K562 (cell line): ENCODE data around the gene BBLN. TPM values are rescaled to one million over a fixed set of nuclear protein-coding genes. Genes with fewer than 3 reads are reported as not detected.

ENCODE experiments used
- ATAC-seq: fragments of 200-7000 bp; cut with Tn5 transposase; 3 replicates; pipeline ENCODE4 v1.9.1; 2020; ENCODE audit warnings: moderate library complexity
- BruUV-seq: library from RNA; stranded (reverse); fragments of 400-500 nt; replicated peaks from 2 replicates; lab custom pipeline; 2021; lab: Mats Ljungman, UMichigan
- CTCF ChIA-PET: fragments of 300-600 bp; formaldehyde crosslinking; extraction: SDS; loops from one replicate; lab custom pipeline; 2021; ENCODE audit warnings: low intra/inter-chr PET ratio; lab: Yijun Ruan, JAX
- POLR2A ChIA-PET: fragments of 300-600, 350-650 bp; sonication (Branson Sonifier 250); formaldehyde crosslinking; extraction: SDS; loops from one replicate; lab custom pipeline; 2021; ENCODE audit warnings: antibody characterized with exemption, inconsistent platforms; lab: Yijun Ruan, JAX
- DNase-seq, 4 experiments: peaks; one replicate each; pipeline versions ENCODE4 v3.0.0 to v3.0.0-alpha.2; 2011 to 2018; ENCODE audit warnings: low spot score in 3 of 4, mixed read lengths in 3 of 4; ENCODE audit errors: extremely low read depth in 1 of 4
- FAIRE-seq: peaks from 2 replicates; lab custom pipeline; 2011; peaks lifted over from hg19 to GRCh38; lab: Jason Lieb, UNC
- H2AFZ ChIP-seq: 2 replicates; pipeline ENCODE4 v1.6.0; 2011; ENCODE audit warnings: low read depth, low read length, control low read depth, inconsistent platforms
- H3K27ac ChIP-seq: fragments of 200-600 bp; 3 replicates; pipeline ENCODE4 v1.8.0; 2011; ENCODE audit warnings: low read depth, mild to moderate bottlenecking, control low read depth, inconsistent platforms, low read length, moderate library complexity, mixed read lengths; ENCODE audit errors: extremely low read depth
- H3K27me3 ChIP-seq, 2 experiments: fragments of 300-600 bp in 1 of 2; 2 replicates in 1 of 2; 3 replicates in 1 of 2; pipeline versions ENCODE4 v1.6.0 to v1.8.0; 2011; ENCODE audit warnings: inconsistent platforms in 2 of 2, low read length in 2 of 2, mild to moderate bottlenecking in 1 of 2, mixed read lengths in 1 of 2, moderate library complexity in 1 of 2; ENCODE audit not compliant: control insufficient read depth in 2 of 2, insufficient read depth in 2 of 2
- H3K36me3 ChIP-seq: fragments of 300-600 bp; 3 replicates; pipeline ENCODE4 v1.8.0; 2011; ENCODE audit warnings: mild to moderate bottlenecking, low read length, inconsistent platforms; ENCODE audit not compliant: control insufficient read depth, insufficient read depth
- H3K4me1 ChIP-seq, 2 experiments: fragments of 200-600 bp in 1 of 2; replicated peaks in 1 of 2; 2 replicates in 1 of 2; 3 replicates in 1 of 2; pipeline versions ENCODE4 v1.5.1 to v1.8.0; 2011; ENCODE audit warnings: inconsistent platforms in 2 of 2, low read length in 2 of 2, mild to moderate bottlenecking in 1 of 2, mixed read lengths in 1 of 2, moderate library complexity in 1 of 2; ENCODE audit not compliant: control insufficient read depth in 2 of 2, insufficient read depth in 2 of 2
- H3K4me2 ChIP-seq: 2 replicates; pipeline ENCODE4 v1.6.1; 2011; ENCODE audit warnings: low read length, control low read depth, inconsistent platforms, mixed read lengths; ENCODE audit not compliant: insufficient read depth
- H3K4me3 ChIP-seq: fragments of 200-600 bp; sonication (generic), shearing (Covaris generic); 2 replicates; pipeline ENCODE4 v1.5.1; 2016; ENCODE audit warnings: control low read depth, inconsistent platforms
- H3K79me2 ChIP-seq: fragments of 200-600 bp; 3 replicates; pipeline ENCODE4 v1.8.0; 2011; ENCODE audit warnings: low read length, inconsistent platforms; ENCODE audit not compliant: control insufficient read depth, insufficient read depth
- H3K9ac ChIP-seq, 2 experiments: 2 replicates each; pipeline versions ENCODE4 v1.6.0 to v1.6.1; 2011; ENCODE audit warnings: low read depth in 2 of 2, low read length in 2 of 2, control low read depth in 1 of 2, inconsistent platforms in 1 of 2, mild to moderate bottlenecking in 1 of 2, mixed read lengths in 1 of 2; ENCODE audit not compliant: insufficient read depth in 1 of 2
- H3K9me1 ChIP-seq: one replicate; pipeline ENCODE4 v1.6.0; 2011; ENCODE audit warnings: inconsistent platforms, mild to moderate bottlenecking, low read length, moderate library complexity; ENCODE audit not compliant: control insufficient read depth, insufficient read depth
- H3K9me3 ChIP-seq: replicated peaks from 2 replicates; pipeline ENCODE4 v1.5.1; 2011; ENCODE audit warnings: low read depth, low read length, inconsistent platforms; ENCODE audit not compliant: control insufficient read depth, insufficient read depth
- H4K20me1 ChIP-seq: replicated peaks from 2 replicates; pipeline ENCODE4 v1.6.1; 2011; ENCODE audit warnings: low read length, inconsistent platforms, mixed read lengths; ENCODE audit not compliant: control insufficient read depth, insufficient read depth
- HMBOX1 ChIP-seq: sonication (generic); IDR thresholded peaks from 2 replicates; pipeline ENCODE4 v1.6.1; 2016
- HSF4 ChIP-seq: fragments of 250-450 bp; sonication (Bioruptor Pico); IDR thresholded peaks from 2 replicates; pipeline ENCODE4 v2.1.2; 2022; ENCODE audit warnings: mild to moderate bottlenecking, moderate library complexity, borderline replicate concordance
- MAFF ChIP-seq: IDR thresholded peaks from 2 replicates; pipeline ENCODE4 v1.6.1; 2012; ENCODE audit warnings: low read length, improper control_type of control experiment
- NR4A1 ChIP-seq, 2 experiments: fragments of 250-450 bp in 1 of 2; fragments of 450-650 bp in 1 of 2; sonication (Bioruptor Pico) in 1 of 2; IDR thresholded peaks; 2 replicates each; pipeline versions ENCODE4 v1.4.0 to v1.6.1; 2016 to 2020; ENCODE audit warnings: mild to moderate bottlenecking in 2 of 2, missing compliant biosample characterization in 1 of 2, missing genetic modification characterization in 1 of 2, moderate library complexity in 1 of 2
- PPARD ChIP-seq: fragments of 250-450 bp; sonication (Bioruptor Pico); IDR thresholded peaks from 2 replicates; pipeline ENCODE4 v1.8.0; 2022; ENCODE audit warnings: inconsistent platforms, mild to moderate bottlenecking, moderate library complexity
- SMAD3 ChIP-seq: fragments of 450-650 bp; formaldehyde crosslinking; conservative IDR thresholded peaks from 2 replicates; pipeline ENCODE4 v1.4.0; 2020; ENCODE audit warnings: mild to moderate bottlenecking
- SMARCA4 ChIP-seq: fragments of 450-650 bp; IDR thresholded peaks from 2 replicates; pipeline ENCODE4 v1.6.1; 2016
- STAT6 ChIP-seq: sonication (generic); formaldehyde crosslinking; IDR thresholded peaks from 2 replicates; pipeline ENCODE4 v1.8.1; 2023; ENCODE audit warnings: mild to moderate bottlenecking, missing genetic modification reagents
- ZNF175 ChIP-seq: fragments of 200-800 bp; sonication (Bioruptor generic); IDR thresholded peaks from 2 replicates; pipeline ENCODE4 v1.6.1; 2016; ENCODE audit warnings: low read depth, mild to moderate bottlenecking, missing genetic modification characterization, missing compliant biosample characterization
- ZNF79 ChIP-seq: fragments of 250-450 bp; sonication (Bioruptor Pico); IDR thresholded peaks from 2 replicates; pipeline ENCODE4 v1.4.0; 2020; ENCODE audit warnings: low read depth, mild to moderate bottlenecking, moderate library complexity
- WGBS: fragments of 100-300 bp; shearing (Covaris generic); methylation state at CpG from one replicate; pipeline ENCODE4 v1.1.6; 2016; ENCODE audit warnings: low coverage, mixed read lengths; ENCODE audit not compliant: insufficient coverage; ENCODE audit errors: missing lambda C conversion rate; 5-methylcytosine and 5-hydroxymethylcytosine counted together
- in situ Hi-C: fragments of 300-500 bp; cut with MboI; formaldehyde crosslinking; loops from 4 replicates; pipeline ENCODE4 v1.15.0; 2018; ENCODE audit warnings: inconsistent platforms, mixed read lengths
- intact Hi-C: fragments of 100-400 bp; cut with micrococcal nuclease; formaldehyde crosslinking; loops from 2 replicates; pipeline ENCODE4 v1.14.2; 2022
- polyA plus RNA-seq, 8 experiments: library from polyadenylated mRNA; depleted of rRNA in 4 of 8; stranded (reverse) in 5 of 8; unstranded in 3 of 8; fragments of >200 nt; fragmentation: Nextera tagmentation in 2 of 8; fragmentation: Illumina TruSeq in 1 of 8; extraction: Ambion mirVana in 2 of 8; extraction: Trizol in 1 of 8; gene quantifications; 2 replicates each; pipeline versions ENCODE4 v1.2.1 to v1.2.3, GENCODE V29; 2011 to 2014; ENCODE audit warnings: inconsistent platforms in 1 of 8, missing spikeins in 1 of 8
- total RNA-seq, 7 experiments: library from RNA; depleted of rRNA in 6 of 7; stranded (reverse); fragments of >200 nt in 6 of 7; fragmentation: Illumina TruSeq in 2 of 7; extraction: Trizol in 2 of 7; gene quantifications; 2 replicates each; pipeline versions ENCODE4 v1.2.1 to v1.2.3, GENCODE V29; 2011 to 2021; ENCODE audit warnings: low replicate concordance in 1 of 7

BBLN gene
- total and polyA plus RNA-seq, 9 of the 15 experiments (the other 6 are each of a cell fraction or from before 2014, with no cell fraction given): 4.2 to 331 (median 87.1) TPM

- Histone ChIP-seq H3K79me2 (no peaks in the 10 kb centered on the region), H3K4me2 (no peak overlapping the region), H4K20me1 (no peaks in the 10 kb centered on the region), H3K9me3 (no peaks in the 10 kb centered on the region), H3K4me3 (no peak overlapping the region), H3K9ac (peak overlapping the region in 1 of 2 experiments; percentile 53; a peak in 1 of 4 replicates), H3K27ac (no peak overlapping the region), H3K9me1 (peaks cover 8% of the 10 kb centered on the region), H3K4me1 (peaks cover 31 to 61% of the 10 kb centered on the region in 2 experiments), H3K27me3 (no peaks in the 10 kb centered on the region), H3K36me3 (no peaks in the 10 kb centered on the region), H2AFZ (no peak overlapping the region)
- DNase-seq (peak in 1 of 4 experiments; percentile 10), ATAC-seq (no peak), FAIRE-seq (no peak)
- TF ChIP-seq NR4A1 (CRISPR knock-in tag; IDR thresholded peaks at IDR 0.05) (no peak), NR4A1 (tag; IDR thresholded peaks at IDR 0.05) (no peak), ZNF175 (no peak), PPARD (CRISPR knock-in tag) (no peak), HMBOX1 (no peak), MAFF (no peak), STAT6 (no peak), HSF4 (CRISPR knock-in tag) (no peak), SMARCA4 (no peak), ZNF79 (CRISPR knock-in tag) (no peak), SMAD3 (no peak)
- POLR2A ChIA-PET: interaction anchor here (0.6 to 1.1 kb wide), 3 partner anchors 14 to 55 kb away, joined by 3 to 6 read pairs (median 4); partner anchors contain the start of gene BBLN
- CTCF ChIA-PET: no interaction called here
- no TSS peak for BruUV-seq
- intact Hi-C loops: no loop called here
- in situ Hi-C loops: no loop called here
- 50% methylated on average over 13 of the region's 13 CpGs for WGBS
Observed at GRCh38 chr9:128145951-128146351, 14.1 kb upstream of the BBLN start.
